ENCODE measurements around the gene DRICH1. TPM values are rescaled to one million over a fixed set of nuclear protein-coding genes. Genes with fewer than 3 reads are reported as not detected.

Gene DRICH1
- total RNA-seq, 1 experiment from 2014 or later = 0.26 TPM

GRCh38 chr22:23655891-23656475 lies 23.9 kb upstream of the DRICH1 start:
- CTCF ChIA-PET = interaction anchor here (1.1 kb wide), 1 partner anchor 192 kb away, joined by 3 read pairs; no protein-coding TSS in a partner anchor
- POLR2A ChIA-PET = no interaction called here
- Mint-ChIP-seq H3K4me1 (no peaks in the 10 kb centered on the region), H3K4me3 (no peak overlapping the region), H3K27ac (no peak overlapping the region), H3K36me3 (peaks cover 27% of the 10 kb centered on the region), H3K9me3 (no peaks in the 10 kb centered on the region), H3K27me3 (ENCODE audit: low read depth) (no peaks in the 10 kb centered on the region)
- DNase-seq (ENCODE audit: low spot score) = no peak
- TF ChIP-seq, protein P1, sequence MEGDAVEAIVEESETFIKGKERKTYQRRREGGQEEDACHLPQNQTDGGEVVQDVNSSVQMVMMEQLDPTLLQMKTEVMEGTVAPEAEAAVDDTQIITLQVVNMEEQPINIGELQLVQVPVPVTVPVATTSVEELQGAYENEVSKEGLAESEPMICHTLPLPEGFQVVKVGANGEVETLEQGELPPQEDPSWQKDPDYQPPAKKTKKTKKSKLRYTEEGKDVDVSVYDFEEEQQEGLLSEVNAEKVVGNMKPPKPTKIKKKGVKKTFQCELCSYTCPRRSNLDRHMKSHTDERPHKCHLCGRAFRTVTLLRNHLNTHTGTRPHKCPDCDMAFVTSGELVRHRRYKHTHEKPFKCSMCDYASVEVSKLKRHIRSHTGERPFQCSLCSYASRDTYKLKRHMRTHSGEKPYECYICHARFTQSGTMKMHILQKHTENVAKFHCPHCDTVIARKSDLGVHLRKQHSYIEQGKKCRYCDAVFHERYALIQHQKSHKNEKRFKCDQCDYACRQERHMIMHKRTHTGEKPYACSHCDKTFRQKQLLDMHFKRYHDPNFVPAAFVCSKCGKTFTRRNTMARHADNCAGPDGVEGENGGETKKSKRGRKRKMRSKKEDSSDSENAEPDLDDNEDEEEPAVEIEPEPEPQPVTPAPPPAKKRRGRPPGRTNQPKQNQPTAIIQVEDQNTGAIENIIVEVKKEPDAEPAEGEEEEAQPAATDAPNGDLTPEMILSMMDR (IDR thresholded peaks at IDR 0.05) = no peak
- TF ChIP-seq ZNF396 (CRISPR knock-in tag; IDR thresholded peaks at IDR 0.05; ENCODE audit: borderline replicate concordance) = no peak
- no peak for TF ChIP-seq SOX15 (CRISPR knock-in tag; IDR thresholded peaks at IDR 0.05)
- TF ChIP-seq NFYB (CRISPR knock-in tag; conservative IDR thresholded peaks at IDR 0.05; ENCODE audit: low read depth) = no peak
- no peak for TF ChIP-seq RELA (CRISPR knock-in tag; IDR thresholded peaks at IDR 0.05; ENCODE audit: borderline replicate concordance)
- no peak for TF ChIP-seq ZSCAN18 (CRISPR knock-in tag; IDR thresholded peaks at IDR 0.05)
- TF ChIP-seq ZNF425 (CRISPR knock-in tag; conservative IDR thresholded peaks at IDR 0.05) = no peak
- TF ChIP-seq ZNF281 (CRISPR knock-in tag; IDR thresholded peaks at IDR 0.05) = no peak
- TF ChIP-seq, protein P2, sequence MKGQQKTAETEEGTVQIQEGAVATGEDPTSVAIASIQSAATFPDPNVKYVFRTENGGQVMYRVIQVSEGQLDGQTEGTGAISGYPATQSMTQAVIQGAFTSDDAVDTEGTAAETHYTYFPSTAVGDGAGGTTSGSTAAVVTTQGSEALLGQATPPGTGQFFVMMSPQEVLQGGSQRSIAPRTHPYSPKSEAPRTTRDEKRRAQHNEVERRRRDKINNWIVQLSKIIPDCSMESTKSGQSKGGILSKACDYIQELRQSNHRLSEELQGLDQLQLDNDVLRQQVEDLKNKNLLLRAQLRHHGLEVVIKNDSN (CRISPR knock-in tag; IDR thresholded peaks at IDR 0.05) = no peak
- no peak for TF ChIP-seq GRHL2 (CRISPR knock-in tag; IDR thresholded peaks at IDR 0.05; ENCODE audit: insufficient replicate concordance, severe bottlenecking)
- no peak for TF ChIP-seq JUN (CRISPR knock-in tag; IDR thresholded peaks at IDR 0.05)
- TF ChIP-seq CREB1 (CRISPR knock-in tag; IDR thresholded peaks at IDR 0.05) = no peak
- TF ChIP-seq, protein P3, sequence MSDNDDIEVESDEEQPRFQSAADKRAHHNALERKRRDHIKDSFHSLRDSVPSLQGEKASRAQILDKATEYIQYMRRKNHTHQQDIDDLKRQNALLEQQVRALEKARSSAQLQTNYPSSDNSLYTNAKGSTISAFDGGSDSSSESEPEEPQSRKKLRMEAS (CRISPR knock-in tag; IDR thresholded peaks at IDR 0.05) = no peak
- no peak for TF ChIP-seq IRF2 (CRISPR knock-in tag; IDR thresholded peaks at IDR 0.05; ENCODE audit: borderline replicate concordance, low read depth)
- no peak for TF ChIP-seq NR3C1 (CRISPR knock-in tag; conservative IDR thresholded peaks at IDR 0.05; ENCODE audit: low read depth)
- no peak for TF ChIP-seq ZNF671 (CRISPR knock-in tag; IDR thresholded peaks at IDR 0.05)
- TF ChIP-seq TEAD1 (CRISPR knock-in tag; IDR thresholded peaks at IDR 0.05) = no peak
- no peak for TF ChIP-seq AR (CRISPR knock-in tag; IDR thresholded peaks at IDR 0.05)
- no peak for ATAC-seq
